AG04449 (cell line): Measurements from ENCODE around the gene IBA57.

Experiments used
- CTCF ChIA-PET: fragments of 350-600 bp; formaldehyde crosslinking; extraction: SDS; loops from one replicate; lab custom pipeline; 2021; ENCODE audit warnings: antibody characterized with exemption; lab: Yijun Ruan, JAX
- POLR2A ChIA-PET: fragments of 400-600, 350-600 bp; formaldehyde crosslinking; extraction: SDS; loops from one replicate; lab custom pipeline; 2020; ENCODE audit warnings: antibody characterized with exemption, inconsistent platforms; lab: Yijun Ruan, JAX
- DNase-seq: peaks from one replicate; pipeline ENCODE4 v3.0.0-alpha.2; 2010; ENCODE audit warnings: low read depth, low spot score
- H3K4me3 ChIP-seq: 2 replicates; pipeline ENCODE4 v1.5.1; 2011; ENCODE audit warnings: low read depth, mild to moderate bottlenecking, control low read depth, low read length
- CTCF ChIP-seq: IDR thresholded peaks from one replicate; pipeline ENCODE4 v1.5.1; 2011; ENCODE audit warnings: mild to moderate bottlenecking, moderate library complexity, low read length, control low read depth, inconsistent platforms; ENCODE audit not compliant: insufficient read depth; ENCODE audit errors: missing control alignments

Gene IBA57

GRCh38 chr1:228154021-228154669, 11.5 kb upstream of the IBA57 start:
- ChIA-PET CTCF (interaction anchor here (7.3 kb wide), 1 partner anchor 10 kb away, joined by 53 read pairs; the partner anchor contains the start of gene IBA57), POLR2A (interaction anchor here (0.6 kb wide), 1 partner anchor 11 kb away, joined by 3 read pairs; the partner anchor contains the start of gene IBA57)
- DNase-seq = no peak
- no peak overlapping the region for H3K4me3 ChIP-seq
- TF ChIP-seq CTCF = no peak

- H3K4me3 ChIP-seq = no peak overlapping the region
- ChIA-PET POLR2A (no interaction called here), CTCF (interaction anchor here (0.6 to 7.3 kb wide), 2 partner anchors 9 to 24 kb away, joined by 3 to 53 read pairs; partner anchors contain the start of gene IBA57)
- no peak for TF ChIP-seq CTCF
- DNase-seq = no peak
Measured at GRCh38 chr1:228154670-228155571, 10.7 kb upstream of the IBA57 start.

- CTCF ChIA-PET = interaction anchor here (1.0 to 7.3 kb wide), 2 partner anchors 8 to 9 kb away, joined by 3 to 53 read pairs; partner anchors contain the start of gene IBA57
- no peak for DNase-seq
- TF ChIP-seq CTCF = no peak
- no peak overlapping the region for H3K4me3 ChIP-seq
- POLR2A ChIA-PET = interaction anchor here (0.8 kb wide), 1 partner anchor 12 kb away, joined by 3 read pairs; no protein-coding TSS in a partner anchor
Measured at GRCh38 chr1:228155596-228156514, 9.7 kb upstream of the IBA57 start.

GRCh38 chr1:228156515-228156881, 9.1 kb upstream of the IBA57 start:
- ChIA-PET POLR2A (no interaction called here), CTCF (interaction anchor here (1.0 kb wide), 1 partner anchor 9 kb away, joined by 3 read pairs; the partner anchor contains the start of gene IBA57)

More at GRCh38 chr1:228156515-228156881, 9.1 kb upstream of the IBA57 start:
- no peak for DNase-seq
- no peak for TF ChIP-seq CTCF
- H3K4me3 ChIP-seq = no peak overlapping the region
